HG03095 (cell line): Measurements from ENCODE around the gene DYRK4.
A peak's percentile ranks its signal among the peaks of the same experiment; 100 is the strongest.
"Not testable (repeated sequence)": the region's sequence is repeated elsewhere in the genome, so short reads cannot be mapped to it uniquely, and the experiment has no call there.

Source experiments
- ATAC-seq: cut with Tn5 transposase; IDR thresholded peaks from one replicate; pipeline ENCODE4 v1.9.1; 2021; ENCODE audit warnings: moderate library complexity; ENCODE audit not compliant: unreplicated experiment

The DYRK4 gene

GRCh38 chr12:4562034-4562657, at the start of gene DYRK4:
TSS of gene DYRK4 (plus strand) at chr12:4562208. CDS start at chr12:4562246, 38 bp downstream.
- ATAC-seq: no peak

- no peak for ATAC-seq
Observed at GRCh38 chr12:4518106-4518728, 43.8 kb upstream of the DYRK4 start.

- ATAC-seq: not testable (repeated sequence)
Observed at GRCh38 chr12:4523443-4523842, 38.6 kb upstream of the DYRK4 start.

GRCh38 chr12:4526923-4527546, 35.0 kb upstream of the DYRK4 start:
- no peak for ATAC-seq

- ATAC-seq: no peak
Observed at GRCh38 chr12:4530160-4530559, 31.8 kb upstream of the DYRK4 start.

- ATAC-seq: no peak
Observed at GRCh38 chr12:4530982-4531586, 30.9 kb upstream of the DYRK4 start.

- ATAC-seq: no peak
Observed at GRCh38 chr12:4535092-4535491, 26.9 kb upstream of the DYRK4 start.

GRCh38 chr12:4535871-4536270, 26.1 kb upstream of the DYRK4 start:
- no peak for ATAC-seq

- peak; percentile 79 for ATAC-seq
Observed at GRCh38 chr12:4538207-4539160, 23.5 kb upstream of the DYRK4 start, which contains the start of gene RAD51AP1. TSS of gene RAD51AP1 (plus strand) at chr12:4538890. CDS start at chr12:4538940, 50 bp downstream.

GRCh38 chr12:4539167-4539870, 22.7 kb upstream of the DYRK4 start:
- ATAC-seq: no peak

- ATAC-seq: no peak
Observed at GRCh38 chr12:4540170-4540569, 21.8 kb upstream of the DYRK4 start.

- no peak for ATAC-seq
Observed at GRCh38 chr12:4540638-4541037, 21.4 kb upstream of the DYRK4 start.

GRCh38 chr12:4545195-4545594, 16.8 kb upstream of the DYRK4 start:
- no peak for ATAC-seq

- no peak for ATAC-seq
Observed at GRCh38 chr12:4552191-4552590, 9.8 kb upstream of the DYRK4 start.

- ATAC-seq: no peak
Observed at GRCh38 chr12:4553943-4554342, 8.1 kb upstream of the DYRK4 start.

GRCh38 chr12:4555804-4556203, 6.2 kb upstream of the DYRK4 start:
- no peak for ATAC-seq

- no peak for ATAC-seq
Observed at GRCh38 chr12:4556735-4557530, 5.1 kb upstream of the DYRK4 start.

GRCh38 chr12:4557586-4557985, 4.4 kb upstream of the DYRK4 start:
- ATAC-seq: no peak

GRCh38 chr12:4558171-4558570, 3.8 kb upstream of the DYRK4 start:
- no peak for ATAC-seq
